GM12875 (cell line): ENCODE results near the gene SEMA4D.

ENCODE experiments used
- H3K4me3 ChIP-seq: one replicate; pipeline ENCODE4 v1.5.1; 2011; ENCODE audit warnings: low read depth, low read length, control low read depth
- TF ChIP-seq, protein P1 (sequence below): IDR thresholded peaks from 2 replicates; pipeline ENCODE4 v1.5.1; 2011; ENCODE audit warnings: low read depth, mild to moderate bottlenecking, control low read depth, inconsistent platforms, low read length, moderate library complexity, borderline replicate concordance; ENCODE audit not compliant: insufficient read depth

SEMA4D gene

DNA sequence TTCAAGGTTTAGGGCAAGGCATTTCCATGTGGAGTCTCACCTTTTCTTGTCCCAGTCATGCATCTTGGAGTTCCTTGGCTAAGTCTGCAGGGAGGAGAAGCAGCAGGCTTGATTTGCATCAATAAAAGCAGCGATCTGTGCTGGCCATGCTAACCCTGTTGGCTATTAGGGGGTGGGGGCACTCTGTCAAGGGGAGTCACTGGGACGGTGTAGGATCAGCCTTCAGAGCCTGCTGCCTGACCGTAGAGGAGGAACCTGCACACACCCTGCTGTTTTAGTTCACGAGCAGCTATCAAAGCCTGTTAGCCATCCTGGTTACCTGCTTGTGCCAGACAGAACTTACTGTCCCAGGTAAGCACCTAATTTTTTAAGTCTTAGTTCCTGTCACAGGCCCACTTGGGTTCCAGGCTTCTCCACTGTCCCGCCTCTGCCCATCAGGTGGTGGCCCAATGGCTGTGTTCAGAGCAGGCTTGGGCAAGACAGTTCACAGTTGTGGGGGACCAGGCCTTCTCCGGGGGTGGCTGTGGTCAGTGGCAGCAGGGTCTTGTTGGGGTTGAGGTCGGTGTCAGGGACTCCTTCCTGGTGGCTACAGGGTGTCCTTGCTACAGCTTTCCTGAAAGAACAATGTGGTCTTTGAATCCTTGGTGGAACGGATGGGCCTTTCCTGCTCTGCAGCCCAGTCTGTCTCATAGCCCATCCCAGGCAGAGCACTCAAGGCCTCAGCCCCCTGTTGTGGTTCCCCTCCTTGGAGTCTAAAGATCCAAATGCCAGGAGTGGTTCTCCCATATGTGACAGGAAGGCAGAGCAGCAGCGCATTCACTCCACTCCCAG, 135.9 kb downstream of the SEMA4D start:
- H3K4me3 ChIP-seq, result no peak overlapping the region
- TF ChIP-seq, protein P1, sequence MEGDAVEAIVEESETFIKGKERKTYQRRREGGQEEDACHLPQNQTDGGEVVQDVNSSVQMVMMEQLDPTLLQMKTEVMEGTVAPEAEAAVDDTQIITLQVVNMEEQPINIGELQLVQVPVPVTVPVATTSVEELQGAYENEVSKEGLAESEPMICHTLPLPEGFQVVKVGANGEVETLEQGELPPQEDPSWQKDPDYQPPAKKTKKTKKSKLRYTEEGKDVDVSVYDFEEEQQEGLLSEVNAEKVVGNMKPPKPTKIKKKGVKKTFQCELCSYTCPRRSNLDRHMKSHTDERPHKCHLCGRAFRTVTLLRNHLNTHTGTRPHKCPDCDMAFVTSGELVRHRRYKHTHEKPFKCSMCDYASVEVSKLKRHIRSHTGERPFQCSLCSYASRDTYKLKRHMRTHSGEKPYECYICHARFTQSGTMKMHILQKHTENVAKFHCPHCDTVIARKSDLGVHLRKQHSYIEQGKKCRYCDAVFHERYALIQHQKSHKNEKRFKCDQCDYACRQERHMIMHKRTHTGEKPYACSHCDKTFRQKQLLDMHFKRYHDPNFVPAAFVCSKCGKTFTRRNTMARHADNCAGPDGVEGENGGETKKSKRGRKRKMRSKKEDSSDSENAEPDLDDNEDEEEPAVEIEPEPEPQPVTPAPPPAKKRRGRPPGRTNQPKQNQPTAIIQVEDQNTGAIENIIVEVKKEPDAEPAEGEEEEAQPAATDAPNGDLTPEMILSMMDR, result no peak

- TF ChIP-seq, protein P1, result no peak
- no peak overlapping the region for H3K4me3 ChIP-seq
These were observed 136.9 kb downstream of the SEMA4D start for GRCh38 chr9:89361031-89361430.

DNA sequence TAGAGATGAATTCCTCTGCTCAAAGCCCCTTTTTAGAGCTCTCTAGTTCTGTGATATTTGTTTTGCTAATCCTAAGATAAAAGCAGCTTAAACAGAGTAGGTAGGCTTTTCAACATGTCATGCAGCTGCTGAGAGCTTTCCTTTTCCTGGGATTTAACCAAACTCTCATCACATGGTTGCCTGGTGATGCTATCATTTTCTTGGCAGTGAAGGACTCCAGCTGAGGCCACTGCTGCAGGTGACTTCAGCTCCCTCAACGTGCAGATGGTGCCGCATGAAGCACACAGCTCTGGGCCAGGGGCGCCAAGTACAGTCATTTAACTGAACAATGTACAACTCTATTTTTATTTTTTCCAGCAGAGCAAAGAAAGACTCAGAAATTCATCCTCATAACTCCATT, 137.4 kb downstream of the SEMA4D start:
- no peak overlapping the region for H3K4me3 ChIP-seq
- TF ChIP-seq, protein P1, result no peak

DNA sequence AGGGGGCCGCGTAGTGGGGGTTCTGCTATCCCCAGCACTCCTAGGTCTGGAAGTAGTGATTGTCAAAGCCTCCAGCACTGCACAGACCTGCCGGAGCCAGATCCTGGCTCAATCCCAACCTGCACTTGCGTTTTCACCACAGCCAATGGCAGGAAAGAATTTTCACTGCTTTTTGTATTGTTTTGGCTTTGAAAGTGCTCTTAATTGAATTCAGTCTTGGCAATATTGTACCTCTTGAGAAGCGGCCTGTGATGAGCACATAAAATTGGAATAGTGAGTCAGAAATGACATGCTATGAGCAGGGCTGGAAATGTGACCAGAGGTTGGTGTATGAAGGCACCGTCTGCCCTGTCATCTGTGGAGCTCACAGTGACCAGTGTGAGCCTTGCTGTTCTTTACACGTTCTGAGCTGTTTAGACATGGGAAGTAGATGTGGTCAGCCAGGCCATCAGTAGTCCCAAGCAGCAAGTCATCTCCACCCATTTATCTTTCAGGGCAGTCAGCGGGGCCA, 138.1 kb downstream of the SEMA4D start:
- TF ChIP-seq, protein P1, result no peak
- H3K4me3 ChIP-seq, result no peak overlapping the region

DNA sequence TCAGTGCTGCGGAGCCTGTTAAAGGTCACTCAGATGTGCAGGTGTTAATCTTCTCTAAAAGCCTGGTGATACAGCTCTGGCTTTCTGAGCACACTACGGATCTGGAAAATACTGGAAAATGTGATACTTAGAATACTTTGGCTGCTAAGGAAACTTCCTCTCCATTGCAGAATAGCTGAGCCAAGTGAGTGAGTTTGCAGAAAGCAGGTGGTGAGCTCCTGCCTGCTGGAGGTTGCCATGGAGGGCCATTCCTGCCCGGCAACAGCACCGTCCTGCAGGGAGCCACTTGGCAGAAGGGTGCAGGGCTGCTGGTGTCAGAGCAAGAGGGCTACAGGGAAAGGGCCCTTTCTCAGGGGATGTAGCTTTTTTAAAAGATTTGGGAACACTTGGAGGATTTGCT, 138.9 kb downstream of the SEMA4D start:
- H3K4me3 ChIP-seq, result no peak overlapping the region
- TF ChIP-seq, protein P1, result no peak

DNA sequence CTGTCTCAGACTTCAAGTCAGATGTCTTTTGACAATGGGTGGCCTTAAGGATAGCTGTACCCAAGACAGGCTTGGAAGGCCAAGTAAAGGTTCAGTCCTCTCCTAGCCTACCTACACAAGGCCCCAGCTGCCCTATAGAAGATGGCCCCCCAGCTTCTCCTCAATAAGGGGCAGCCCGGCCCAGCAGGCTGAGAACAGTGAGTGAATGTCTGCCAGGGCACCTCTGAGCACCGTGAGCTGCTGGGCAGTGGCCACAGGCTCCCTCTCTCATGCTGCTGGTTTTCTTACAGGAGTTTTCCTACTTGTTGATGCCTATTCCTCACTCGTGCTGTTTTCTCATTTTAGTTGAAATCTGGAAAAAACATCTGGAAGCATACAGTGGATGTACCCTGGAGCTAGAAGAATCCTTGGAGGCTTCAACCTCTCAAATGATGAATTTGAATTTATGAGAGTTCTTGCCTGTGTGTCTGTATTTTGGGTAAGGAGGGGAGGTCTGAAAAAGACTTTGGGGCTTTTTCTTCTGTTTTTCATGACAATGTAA, 139.5 kb downstream of the SEMA4D start:
- TF ChIP-seq, protein P1, result no peak
- H3K4me3 ChIP-seq, result no peak overlapping the region
